C4-2B (cell line): ENCODE measurements around the gene AP3S2.

Experiments
- H3K27ac ChIP-seq: fragments of 450-650 bp; 2 replicates; pipeline ENCODE4 v1.5.1; 2017
- ZFX ChIP-seq: fragments of 450-650 bp; IDR thresholded peaks from 2 replicates; pipeline ENCODE4 v1.6.1; 2017
- TF ChIP-seq, protein P1 (sequence below): fragments of 450-650 bp; conservative IDR thresholded peaks from 2 replicates; pipeline ENCODE4 v1.5.1; 2017; ENCODE audit warnings: mild to moderate bottlenecking

AP3S2 gene

DNA sequence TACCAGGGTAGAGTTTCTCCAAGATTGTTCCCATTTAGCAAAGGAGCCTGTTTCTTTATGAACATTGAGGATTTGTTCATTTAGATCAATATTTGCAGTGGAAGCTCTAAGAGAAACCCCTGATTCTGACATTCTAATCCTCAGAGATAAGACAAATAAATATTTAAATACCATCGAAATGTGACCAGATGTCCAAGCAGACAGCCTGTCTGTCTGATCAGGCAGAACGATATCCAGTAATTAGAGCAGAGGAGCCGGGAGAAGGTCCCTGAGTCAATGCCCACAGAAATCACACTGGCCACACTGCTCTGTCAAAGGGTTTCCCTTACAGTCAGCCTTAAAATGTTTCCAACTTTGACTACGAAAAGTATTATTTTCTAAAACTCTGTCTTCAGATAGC, 34.6 kb upstream of the AP3S2 start:
- no peak overlapping the region for H3K27ac ChIP-seq
- TF ChIP-seq ZFX: no peak
- TF ChIP-seq, protein P1, sequence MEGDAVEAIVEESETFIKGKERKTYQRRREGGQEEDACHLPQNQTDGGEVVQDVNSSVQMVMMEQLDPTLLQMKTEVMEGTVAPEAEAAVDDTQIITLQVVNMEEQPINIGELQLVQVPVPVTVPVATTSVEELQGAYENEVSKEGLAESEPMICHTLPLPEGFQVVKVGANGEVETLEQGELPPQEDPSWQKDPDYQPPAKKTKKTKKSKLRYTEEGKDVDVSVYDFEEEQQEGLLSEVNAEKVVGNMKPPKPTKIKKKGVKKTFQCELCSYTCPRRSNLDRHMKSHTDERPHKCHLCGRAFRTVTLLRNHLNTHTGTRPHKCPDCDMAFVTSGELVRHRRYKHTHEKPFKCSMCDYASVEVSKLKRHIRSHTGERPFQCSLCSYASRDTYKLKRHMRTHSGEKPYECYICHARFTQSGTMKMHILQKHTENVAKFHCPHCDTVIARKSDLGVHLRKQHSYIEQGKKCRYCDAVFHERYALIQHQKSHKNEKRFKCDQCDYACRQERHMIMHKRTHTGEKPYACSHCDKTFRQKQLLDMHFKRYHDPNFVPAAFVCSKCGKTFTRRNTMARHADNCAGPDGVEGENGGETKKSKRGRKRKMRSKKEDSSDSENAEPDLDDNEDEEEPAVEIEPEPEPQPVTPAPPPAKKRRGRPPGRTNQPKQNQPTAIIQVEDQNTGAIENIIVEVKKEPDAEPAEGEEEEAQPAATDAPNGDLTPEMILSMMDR: no peak

DNA sequence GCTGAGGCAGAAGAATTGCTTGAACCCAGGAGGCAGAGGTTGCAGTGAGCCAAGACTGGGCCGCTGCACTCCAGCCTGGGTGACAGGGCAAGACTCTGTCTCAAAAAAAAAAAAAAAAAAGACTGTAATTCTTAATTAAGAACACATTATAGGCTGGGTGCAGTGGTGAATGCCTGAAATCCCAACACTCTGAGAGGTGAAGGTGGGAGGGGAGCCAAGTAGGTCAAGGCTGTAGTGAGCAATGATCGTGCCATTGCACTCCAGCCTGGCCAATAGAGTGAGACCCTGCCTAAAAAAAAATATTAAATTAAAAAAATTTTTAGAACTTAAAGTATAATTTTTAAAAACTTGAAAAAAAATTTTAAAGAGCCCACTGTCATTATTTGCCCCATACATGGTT, 32.4 kb upstream of the AP3S2 start:
- no peak for TF ChIP-seq ZFX
- TF ChIP-seq, protein P1: no peak
- H3K27ac ChIP-seq: no peak overlapping the region

DNA sequence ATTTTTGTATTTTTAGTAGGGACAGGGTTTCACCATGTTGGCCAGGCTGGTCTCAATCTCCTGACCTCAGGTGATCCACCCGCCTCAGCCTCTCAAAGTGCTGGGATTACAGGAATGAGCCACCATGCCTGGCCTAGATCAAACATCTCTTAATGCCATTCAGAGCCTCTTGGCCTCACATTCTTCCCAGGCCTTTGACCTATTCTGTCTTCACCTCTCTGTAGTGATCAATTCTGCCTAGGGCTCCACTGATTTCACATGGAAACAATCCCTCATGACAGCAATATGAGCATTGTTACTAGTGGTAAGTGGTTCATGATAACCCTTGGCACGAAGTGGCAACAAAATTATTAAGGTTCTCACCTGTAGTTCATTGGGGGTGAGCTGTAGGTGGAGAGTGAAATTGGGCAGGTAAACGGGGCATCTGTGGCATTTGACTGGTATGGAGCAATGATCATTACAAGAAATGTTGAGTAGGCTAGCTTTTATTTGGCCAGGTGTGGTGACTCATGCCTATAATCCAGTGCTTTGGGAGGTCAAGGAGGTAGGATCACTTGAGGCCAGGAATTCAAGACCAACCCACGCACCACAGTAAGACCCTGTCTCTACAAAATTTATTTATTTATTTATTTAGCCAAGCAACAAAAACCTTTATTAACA, 23.8 kb upstream of the AP3S2 start:
- no peak overlapping the region for H3K27ac ChIP-seq
- no peak for TF ChIP-seq ZFX
- TF ChIP-seq, protein P1: no peak

DNA sequence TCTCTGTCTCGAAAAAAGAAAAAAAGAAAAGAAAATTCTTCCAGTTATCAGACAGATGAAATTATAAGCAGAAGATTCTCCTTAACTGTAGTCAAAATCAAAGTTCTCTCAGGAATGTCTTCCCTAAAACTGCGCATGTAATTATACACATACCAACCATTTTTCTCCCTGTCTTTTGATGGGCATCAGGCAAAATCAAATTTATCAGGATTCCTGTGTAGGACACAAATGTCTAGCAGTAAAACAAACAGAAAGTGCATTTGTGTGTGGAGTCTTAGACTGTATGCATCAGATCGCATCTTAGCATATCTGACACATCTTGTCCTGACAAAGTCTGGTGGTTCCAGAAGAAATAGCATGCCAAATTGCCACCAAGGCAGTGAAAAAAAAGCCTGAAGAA, 22.9 kb upstream of the AP3S2 start:
- TF ChIP-seq ZFX: no peak
- TF ChIP-seq, protein P1: no peak
- H3K27ac ChIP-seq: no peak overlapping the region

DNA sequence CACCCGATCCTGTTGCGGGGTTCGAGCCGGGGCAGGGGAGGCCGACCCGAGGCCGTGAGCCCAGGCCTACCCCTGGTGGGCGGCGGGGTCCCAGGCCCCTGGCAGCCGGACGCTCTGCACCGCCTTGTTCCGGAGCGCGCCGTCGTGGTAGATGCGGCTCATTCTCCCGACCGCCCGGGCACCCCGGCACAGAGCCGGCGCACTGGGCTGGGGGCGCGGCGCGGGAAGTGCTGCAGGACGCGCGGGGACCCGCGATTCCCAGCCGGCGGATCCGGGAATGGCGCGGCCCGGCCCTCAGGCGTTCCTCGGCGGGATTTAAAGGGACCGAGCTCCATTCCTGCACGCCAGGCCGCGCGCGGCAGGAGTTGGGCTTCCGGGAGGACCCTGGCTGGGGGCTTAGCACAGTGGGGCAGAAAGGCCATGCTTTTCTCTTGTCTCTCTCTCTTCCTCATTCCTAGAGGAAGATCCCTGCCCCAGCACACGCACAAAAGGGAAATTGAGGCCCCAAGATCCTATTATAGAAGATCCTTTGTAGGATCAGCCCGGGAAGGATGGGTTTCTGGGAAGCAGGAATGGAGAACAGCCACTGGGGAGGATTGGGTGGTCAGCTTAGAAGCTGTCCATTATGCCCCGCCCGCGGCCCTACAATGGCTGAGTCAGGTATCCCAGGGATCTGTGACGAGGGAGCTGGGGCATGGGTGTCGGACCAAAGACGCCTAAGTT, 19.0 kb upstream of the AP3S2 start, which contains the start of gene ARPIN:
Gene ARPIN, minus strand, starts transcription at position 279 of the 723 bp plus-strand sequence. Its CDS starts 117 bp downstream, at position 162.
- TF ChIP-seq, protein P1: no peak
- TF ChIP-seq ZFX: peak; percentile 66; the same call in 1 of the 2 replicates
- peak within 1 kb of the TSS; percentile 62 for H3K27ac ChIP-seq

DNA sequence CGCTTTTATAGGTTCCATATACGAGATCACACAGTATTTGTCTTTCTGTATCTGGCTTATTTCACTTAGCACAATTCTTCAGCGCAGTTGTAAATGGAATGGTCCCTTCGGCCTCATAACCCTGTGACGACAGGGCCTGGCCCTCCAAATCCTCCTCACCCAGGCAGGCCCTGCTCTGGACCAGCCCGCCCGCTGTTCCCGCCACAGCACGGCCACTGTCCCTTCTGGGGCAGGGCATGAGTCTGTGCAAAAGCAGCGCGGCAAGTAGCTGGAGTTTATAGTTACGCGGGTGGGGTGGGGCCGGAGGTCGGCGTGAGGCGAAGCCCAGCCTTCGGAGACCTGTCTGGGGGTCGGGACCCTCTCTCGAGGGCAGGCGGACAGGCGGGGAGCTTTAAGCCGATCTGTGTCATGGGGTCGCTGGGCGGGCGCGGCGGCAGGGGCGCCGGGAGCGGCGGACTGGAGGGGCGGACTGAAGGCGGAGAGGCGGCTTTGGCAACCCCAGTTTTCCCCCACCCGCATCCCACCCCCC, 18.4 kb upstream of the AP3S2 start:
- peak overlapping the region; percentile 62 for H3K27ac ChIP-seq
- TF ChIP-seq, protein P1: no peak
- no peak for TF ChIP-seq ZFX
